ENCODE measurements around the gene PLCL1. TPM values are rescaled to one million over a fixed set of nuclear protein-coding genes. Genes with fewer than 3 reads are reported as not detected.

PLCL1 gene
- total and polyA plus RNA-seq, 2 donors (not counting 3 experiments of a cell fraction or from before 2014, with no cell fraction given), result 0.79 to 3.4 TPM

DNA sequence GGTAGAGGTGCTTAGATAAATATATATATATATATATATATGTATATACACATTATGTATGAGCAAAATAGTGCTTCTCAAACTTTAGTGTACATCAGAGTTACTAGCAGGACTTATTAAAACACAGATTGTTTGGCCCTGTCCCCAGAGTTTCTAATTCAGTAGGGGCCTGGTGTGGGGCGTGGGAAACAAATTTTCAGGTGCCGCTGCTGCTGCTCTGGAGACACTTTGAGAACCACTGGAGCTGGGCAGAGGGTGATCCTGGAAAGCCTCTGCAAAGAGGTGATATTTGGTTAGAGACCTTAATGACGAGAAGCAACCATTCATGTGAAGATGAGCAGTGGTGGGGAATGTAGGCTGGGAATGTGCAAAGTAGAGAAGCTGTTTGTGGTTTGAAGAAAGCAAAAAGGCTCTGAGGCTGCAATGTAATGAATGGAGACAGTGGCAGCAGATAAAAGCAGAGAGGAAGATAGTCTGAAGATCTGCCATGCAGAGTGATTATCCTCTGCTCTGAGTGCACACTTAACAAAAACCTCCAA is 142.9 kb downstream of the PLCL1 start:
- Histone ChIP-seq H3K27ac (ENCODE audit: insufficient read depth, low read depth, low read length) (no peak overlapping the region), H3K36me3 (ENCODE audit: control insufficient read depth in 2 of 2, extremely low read depth in 1 of 2, insufficient read depth in 2 of 2, low read length in 2 of 2) (no peaks in the 10 kb centered on the region), H3K9me3 (replicated peaks; ENCODE audit: control insufficient read depth, insufficient read depth, low read length) (no peaks in the 10 kb centered on the region), H3K9ac (replicated peaks; ENCODE audit: extremely low read depth, insufficient read depth, low read length) (no peak overlapping the region), H3K79me2 (ENCODE audit: control insufficient read depth, insufficient read depth, low read length) (no peaks in the 10 kb centered on the region), H3K27me3 (ENCODE audit: control insufficient read depth in 2 of 2, insufficient read depth in 2 of 2, low read length in 2 of 2) (no peaks in the 10 kb centered on the region), H3K4me3 (replicated peaks in 1 of 3; ENCODE audit: insufficient read depth in 1 of 3, low read depth in 1 of 3, low read length in 3 of 3) (no peak overlapping the region), H3K9me1 (replicated peaks; ENCODE audit: control insufficient read depth, extremely low read depth, insufficient read depth, low read length) (no peaks in the 10 kb centered on the region), H4K20me1 (replicated peaks; ENCODE audit: control insufficient read depth, extremely low read depth, insufficient read depth, low read length) (no peaks in the 10 kb centered on the region), H2AFZ (ENCODE audit: low read depth, low read length) (no peak overlapping the region), H3K4me2 (ENCODE audit: insufficient read depth, low read length) (no peak overlapping the region), H3K4me1 (ENCODE audit: control insufficient read depth, extremely low read depth, insufficient read depth, low read length) (no peaks in the 10 kb centered on the region)
- intact Hi-C loops (cut with micrococcal nuclease), result no loop called here
- no peak for FAIRE-seq
- BruUV-seq (replicated peaks), result no TSS peak
- no peak for DNase-seq (ENCODE audit: low read depth, low spot score)
- dilution Hi-C loops (cut with MboI; ENCODE audit: extremely low pct_ligation_motif_present, low sequenced_read_pairs), result no loop called here
- CTCF ChIA-PET, result no interaction called here
- TF ChIP-seq JUN (IDR thresholded peaks at IDR 0.05; ENCODE audit: borderline replicate concordance, insufficient read depth, insufficient read length, low read depth) (no peak), EZH2 (IDR thresholded peaks at IDR 0.05; ENCODE audit: borderline replicate concordance, low read depth, low read length, severe bottlenecking) (no peak), FOS (IDR thresholded peaks at IDR 0.05; ENCODE audit: borderline replicate concordance, insufficient read depth, low read length) (no peak), POLR2A (IDR thresholded peaks at IDR 0.05; ENCODE audit: low read depth, low read length) (no peak), MYC (IDR thresholded peaks at IDR 0.05; ENCODE audit: low read depth, low read length) (no peak), GATA2 (IDR thresholded peaks at IDR 0.05; ENCODE audit: insufficient read depth, insufficient read length, low read depth, low read length) (no peak), POLR2AphosphoS5 (IDR thresholded peaks at IDR 0.05; ENCODE audit: insufficient read depth, low read depth, low read length) (no peak)
- TF ChIP-seq, protein P1, sequence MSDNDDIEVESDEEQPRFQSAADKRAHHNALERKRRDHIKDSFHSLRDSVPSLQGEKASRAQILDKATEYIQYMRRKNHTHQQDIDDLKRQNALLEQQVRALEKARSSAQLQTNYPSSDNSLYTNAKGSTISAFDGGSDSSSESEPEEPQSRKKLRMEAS (IDR thresholded peaks at IDR 0.05; ENCODE audit: insufficient read depth, insufficient read length), result no peak
- TF ChIP-seq, protein P2, sequence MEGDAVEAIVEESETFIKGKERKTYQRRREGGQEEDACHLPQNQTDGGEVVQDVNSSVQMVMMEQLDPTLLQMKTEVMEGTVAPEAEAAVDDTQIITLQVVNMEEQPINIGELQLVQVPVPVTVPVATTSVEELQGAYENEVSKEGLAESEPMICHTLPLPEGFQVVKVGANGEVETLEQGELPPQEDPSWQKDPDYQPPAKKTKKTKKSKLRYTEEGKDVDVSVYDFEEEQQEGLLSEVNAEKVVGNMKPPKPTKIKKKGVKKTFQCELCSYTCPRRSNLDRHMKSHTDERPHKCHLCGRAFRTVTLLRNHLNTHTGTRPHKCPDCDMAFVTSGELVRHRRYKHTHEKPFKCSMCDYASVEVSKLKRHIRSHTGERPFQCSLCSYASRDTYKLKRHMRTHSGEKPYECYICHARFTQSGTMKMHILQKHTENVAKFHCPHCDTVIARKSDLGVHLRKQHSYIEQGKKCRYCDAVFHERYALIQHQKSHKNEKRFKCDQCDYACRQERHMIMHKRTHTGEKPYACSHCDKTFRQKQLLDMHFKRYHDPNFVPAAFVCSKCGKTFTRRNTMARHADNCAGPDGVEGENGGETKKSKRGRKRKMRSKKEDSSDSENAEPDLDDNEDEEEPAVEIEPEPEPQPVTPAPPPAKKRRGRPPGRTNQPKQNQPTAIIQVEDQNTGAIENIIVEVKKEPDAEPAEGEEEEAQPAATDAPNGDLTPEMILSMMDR (IDR thresholded peaks at IDR 0.05; ENCODE audit: extremely low read depth in 1 of 2, insufficient read depth in 1 of 2, low read depth in 1 of 2, low read length in 2 of 2), result no peak
- POLR2A ChIA-PET, result no interaction called here
